ENCODE data around the gene FAM83E.

FAM83E gene

DNA sequence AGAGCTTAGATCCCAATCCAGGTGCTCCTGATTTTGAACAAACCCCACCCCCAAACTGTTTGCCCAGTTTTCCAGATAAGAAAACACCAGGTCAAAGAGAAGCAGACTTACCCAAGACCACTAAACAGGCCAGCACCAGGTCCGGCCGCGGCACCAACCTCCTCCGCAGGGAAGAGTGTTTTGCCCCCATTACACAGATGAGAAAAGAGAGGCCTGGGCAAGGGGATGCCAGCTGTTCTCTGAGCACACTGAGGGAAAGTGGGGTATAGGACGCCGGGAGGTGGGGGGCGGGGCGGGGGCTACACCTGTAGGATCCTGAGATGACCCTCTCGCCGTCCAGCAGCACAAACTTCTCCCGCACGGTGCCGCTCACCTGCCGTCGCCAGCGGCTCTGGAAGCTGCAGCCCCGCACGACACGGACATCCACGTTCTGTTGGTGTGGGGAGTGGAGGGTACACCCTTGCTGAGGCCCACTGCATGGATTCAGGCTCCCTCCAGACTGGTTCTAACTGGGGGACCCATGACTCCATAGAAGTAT is 5.2 kb downstream of the FAM83E start:
- TF ChIP-seq CTCF (IDR thresholded peaks at IDR 0.05; ENCODE audit: borderline replicate concordance, control extremely low read depth, extremely low read depth, insufficient read depth, missing control alignments) = no peak
- DNase-seq (ENCODE audit: low spot score) = no peak
- in situ Hi-C loops (cut with MboI; ENCODE audit: low sequenced_read_pairs, unreplicated experiment) = no loop called here

DNA sequence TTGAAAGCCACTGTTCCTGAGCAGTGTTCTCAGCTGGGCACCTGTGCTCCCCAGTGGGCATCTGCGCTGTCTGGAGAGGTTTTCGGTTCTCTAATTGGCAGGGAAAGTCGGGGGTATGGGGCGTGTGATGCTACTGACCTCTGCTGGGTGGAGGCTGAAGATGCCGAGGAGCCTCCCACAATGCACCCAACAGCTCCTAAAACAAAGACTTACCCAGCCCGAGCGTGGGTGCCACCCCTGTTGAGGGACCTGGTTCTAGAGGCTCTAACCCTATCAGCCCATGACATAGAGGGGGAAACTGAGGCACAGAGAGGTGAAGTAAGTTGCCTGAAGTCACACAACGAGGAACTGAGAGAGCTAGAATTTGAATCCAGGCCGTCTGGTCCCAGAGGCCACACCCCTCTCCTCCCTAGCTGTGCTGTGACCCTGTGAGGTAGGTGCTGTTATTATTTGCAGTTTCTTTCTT is 6.0 kb downstream of the FAM83E start:
- TF ChIP-seq CTCF (IDR thresholded peaks at IDR 0.05; ENCODE audit: borderline replicate concordance, control extremely low read depth, extremely low read depth, insufficient read depth, missing control alignments) = peak; percentile 62
- in situ Hi-C loops (cut with MboI; ENCODE audit: low sequenced_read_pairs, unreplicated experiment) = no loop called here
- DNase-seq (ENCODE audit: low spot score) = peak; percentile 83

GRCh38 chr19:48607359-48607755 is 7.5 kb downstream of the FAM83E start:
- TF ChIP-seq CTCF (IDR thresholded peaks at IDR 0.05; ENCODE audit: borderline replicate concordance, control extremely low read depth, extremely low read depth, insufficient read depth, missing control alignments) = no peak
- in situ Hi-C loops (cut with MboI; ENCODE audit: low sequenced_read_pairs, unreplicated experiment) = no loop called here
- no peak for DNase-seq (ENCODE audit: low spot score)

DNA sequence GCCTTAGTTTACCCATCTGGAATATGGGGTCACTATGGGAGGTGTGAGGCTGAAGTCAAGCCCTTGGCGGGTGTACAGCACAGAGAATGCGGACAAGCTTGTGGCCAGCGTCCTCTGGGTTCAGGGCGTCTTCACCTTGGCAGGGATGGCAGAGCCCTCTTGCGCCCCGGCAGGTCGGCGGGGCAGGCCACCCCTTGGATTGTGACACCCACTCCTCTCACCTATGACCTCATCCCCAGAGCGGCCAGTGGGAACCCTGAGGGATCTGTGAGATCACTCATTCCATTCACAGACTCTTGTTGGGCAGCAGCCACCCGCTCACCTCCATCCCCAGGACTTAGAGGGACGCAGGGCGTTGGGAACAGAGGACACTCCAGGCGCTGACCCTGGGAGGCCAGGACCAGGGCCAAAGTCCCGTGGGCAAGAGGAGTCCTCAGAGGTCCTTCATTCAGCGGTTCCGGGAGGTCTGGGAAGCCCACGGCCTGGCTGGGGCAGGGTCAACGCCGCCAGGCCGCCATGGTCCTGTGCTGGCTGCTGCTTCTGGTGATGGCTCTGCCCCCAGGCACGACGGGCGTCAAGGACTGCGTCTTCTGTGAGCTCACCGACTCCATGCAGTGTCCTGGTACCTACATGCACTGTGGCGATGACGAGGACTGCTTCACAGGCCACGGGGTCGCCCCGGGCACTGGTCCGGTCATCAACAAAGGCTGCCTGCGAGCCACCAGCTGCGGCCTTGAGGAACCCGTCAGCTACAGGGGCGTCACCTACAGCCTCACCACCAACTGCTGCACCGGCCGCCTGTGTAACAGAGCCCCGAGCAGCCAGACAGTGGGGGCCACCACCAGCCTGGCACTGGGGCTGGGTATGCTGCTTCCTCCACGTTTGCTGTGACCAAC is 8.2 kb downstream of the FAM83E start, which contains the start of gene SPACA4:
SPACA4 (plus strand) TSS at position 280 of the 896 bp plus-strand sequence; CDS start at position 517, 237 bp downstream.
- DNase-seq (ENCODE audit: low spot score) = no peak
- no peak for TF ChIP-seq CTCF (IDR thresholded peaks at IDR 0.05; ENCODE audit: borderline replicate concordance, control extremely low read depth, extremely low read depth, insufficient read depth, missing control alignments)
- in situ Hi-C loops (cut with MboI; ENCODE audit: low sequenced_read_pairs, unreplicated experiment) = no loop called here

DNA sequence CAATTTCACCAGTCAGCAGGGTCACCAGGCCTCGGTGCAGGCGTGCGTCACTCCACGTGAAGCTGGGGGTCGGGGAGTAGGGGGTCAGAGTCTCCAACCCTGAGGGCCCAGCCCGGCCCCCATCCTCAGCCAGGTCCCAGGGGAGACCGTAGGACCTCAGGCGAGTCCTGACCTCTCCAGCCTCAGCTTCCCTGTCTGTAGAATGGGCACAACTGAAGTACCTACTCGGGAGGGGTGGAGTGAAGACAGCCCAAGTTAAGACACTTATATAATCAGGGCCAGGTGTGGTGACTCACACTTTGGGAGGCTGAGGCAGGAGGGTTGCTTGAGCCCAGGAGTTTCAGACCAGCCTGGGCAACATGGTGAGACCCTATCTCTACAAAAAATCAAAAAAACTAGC is 11.0 kb downstream of the FAM83E start:
- TF ChIP-seq CTCF (IDR thresholded peaks at IDR 0.05; ENCODE audit: borderline replicate concordance, control extremely low read depth, extremely low read depth, insufficient read depth, missing control alignments) = no peak
- in situ Hi-C loops (cut with MboI; ENCODE audit: low sequenced_read_pairs, unreplicated experiment) = no loop called here
- DNase-seq (ENCODE audit: low spot score) = no peak

GRCh38 chr19:48603449-48603848 is 11.4 kb downstream of the FAM83E start:
- in situ Hi-C loops (cut with MboI; ENCODE audit: low sequenced_read_pairs, unreplicated experiment) = no loop called here
- TF ChIP-seq CTCF (IDR thresholded peaks at IDR 0.05; ENCODE audit: borderline replicate concordance, control extremely low read depth, extremely low read depth, insufficient read depth, missing control alignments) = no peak
- no peak for DNase-seq (ENCODE audit: low spot score)
